Progenitor cell of endocrine pancreas (in vitro differentiated cells): ENCODE data around the gene PPP1R1A. TPM values are rescaled to one million over a fixed set of nuclear protein-coding genes. Genes with fewer than 3 reads are reported as not detected.

Source experiments
- DNase-seq: peaks from one replicate; pipeline ENCODE4 v3.0.0; 2021; ENCODE audit warnings: low spot score; ENCODE audit not compliant: unreplicated experiment
- H3K27ac Mint-ChIP-seq: 2 replicates; pipeline ENCODE4 v1.8.0; 2021; ENCODE audit warnings: mild to moderate bottlenecking, moderate library complexity, mixed read lengths
- H3K27me3 Mint-ChIP-seq: 2 replicates; pipeline ENCODE4 v1.8.0; 2021; ENCODE audit warnings: mixed read lengths
- H3K36me3 Mint-ChIP-seq: 2 replicates; pipeline ENCODE4 v1.8.0; 2022; ENCODE audit warnings: mixed read lengths; ENCODE audit not compliant: insufficient read depth
- H3K4me1 Mint-ChIP-seq: 2 replicates; pipeline ENCODE4 v1.8.0; 2021; ENCODE audit warnings: low read depth, mixed read lengths
- H3K4me3 Mint-ChIP-seq: 2 replicates; pipeline ENCODE4 v1.8.0; 2021; ENCODE audit warnings: low read depth, mild to moderate bottlenecking, moderate library complexity, mixed read lengths
- H3K9me3 Mint-ChIP-seq: 2 replicates; pipeline ENCODE4 v1.8.0; 2021; ENCODE audit warnings: low read depth, mixed read lengths
- CTCF ChIP-seq: fragments of 200-600 bp; sonication (generic); IDR thresholded peaks from one replicate; pipeline ENCODE4 v1.5.0; 2021; ENCODE audit warnings: antibody characterized with exemption, mild to moderate bottlenecking; ENCODE audit not compliant: unreplicated experiment
- long read RNA-seq: library from polyadenylated mRNA; unstranded; transcript quantifications from one replicate; pipeline ENCODE4 v2.0.0, GENCODE V29; 2020
- total RNA-seq: library from RNA; stranded (reverse); gene quantifications from 2 replicates; pipeline ENCODE4 v1.2.1, GENCODE V29; 2021

The PPP1R1A gene
- total RNA-seq = 22.1 and 22.3 TPM in 2 replicates
- long read RNA-seq = 0 reads

- DNase-seq = peak; percentile 22
- Mint-ChIP-seq H3K27me3 (peaks cover 54% of the 10 kb centered on the region), H3K9me3 (no peaks in the 10 kb centered on the region), H3K4me3 (peak within 1 kb of the TSS; percentile 76), H3K36me3 (peaks cover 3% of the 10 kb centered on the region), H3K4me1 (peaks cover 34% of the 10 kb centered on the region), H3K27ac (peak within 1 kb of the TSS; percentile 19)
- TF ChIP-seq CTCF = no peak
Measured at GRCh38 chr12:54588110-54588889, at the start of gene PPP1R1A. Gene PPP1R1A (minus strand): TSS chr12:54588659. CDS start chr12:54588488, 171 bp downstream.

- DNase-seq = no peak
- Mint-ChIP-seq H3K4me1 (no peaks in the 10 kb centered on the region), H3K4me3 (no peak within 1 kb of the TSS)
Measured at GRCh38 chr12:54634795-54635194, 46.3 kb upstream of the PPP1R1A start, which contains the start of gene LACRT. Gene LACRT (minus strand): TSS chr12:54634895. CDS start chr12:54634841, 54 bp downstream.

GRCh38 chr12:54631988-54632728 lies 43.7 kb upstream of the PPP1R1A start:
- DNase-seq = no peak
- H3K27me3 Mint-ChIP-seq = peaks cover 48% of the 10 kb centered on the region
- peaks cover 9% of the 10 kb centered on the region for H3K9me3 Mint-ChIP-seq

More at GRCh38 chr12:54634795-54635194, 46.3 kb upstream of the PPP1R1A start, which contains the start of gene LACRT:
- Mint-ChIP-seq H3K9me3 (peaks cover 4% of the 10 kb centered on the region), H3K36me3 (no peaks in the 10 kb centered on the region), H3K27ac (no peak within 1 kb of the TSS), H3K27me3 (peaks cover 51% of the 10 kb centered on the region)
- no peak for TF ChIP-seq CTCF

GRCh38 chr12:54631551-54631950 lies 43.1 kb upstream of the PPP1R1A start:
- peaks cover 15% of the 10 kb centered on the region for H3K9me3 Mint-ChIP-seq
- H3K27me3 Mint-ChIP-seq = peaks cover 47% of the 10 kb centered on the region
- H3K4me1 Mint-ChIP-seq = no peaks in the 10 kb centered on the region
- H3K27ac Mint-ChIP-seq = no peak overlapping the region
- TF ChIP-seq CTCF = no peak
- peaks cover 4% of the 10 kb centered on the region for H3K36me3 Mint-ChIP-seq
- DNase-seq = no peak
- H3K4me3 Mint-ChIP-seq = no peak overlapping the region

More at GRCh38 chr12:54631988-54632728, 43.7 kb upstream of the PPP1R1A start:
- H3K4me1 Mint-ChIP-seq = no peaks in the 10 kb centered on the region
- H3K27ac Mint-ChIP-seq = no peak overlapping the region
- TF ChIP-seq CTCF = peak; percentile 17
- no peaks in the 10 kb centered on the region for H3K36me3 Mint-ChIP-seq
- no peak overlapping the region for H3K4me3 Mint-ChIP-seq

- no peak for TF ChIP-seq CTCF
- H3K36me3 Mint-ChIP-seq = peaks cover 4% of the 10 kb centered on the region
- H3K4me1 Mint-ChIP-seq = no peaks in the 10 kb centered on the region
Measured at GRCh38 chr12:54629925-54630324, 41.5 kb upstream of the PPP1R1A start.

More at GRCh38 chr12:54629925-54630324, 41.5 kb upstream of the PPP1R1A start:
- Mint-ChIP-seq H3K27me3 (peaks cover 48% of the 10 kb centered on the region), H3K27ac (no peak overlapping the region), H3K4me3 (no peak overlapping the region), H3K9me3 (peaks cover 17% of the 10 kb centered on the region)
- no peak for DNase-seq
